ENCODE results near the gene ERCC1. TPM values are rescaled to one million over a fixed set of nuclear protein-coding genes. Genes with fewer than 3 reads are reported as not detected.

ERCC1 gene
- total RNA-seq (2014; rRNA removed; shearing (Covaris generic); ENCODE audit: low replicate concordance): 121 and 175 TPM in 2 replicates

DNA sequence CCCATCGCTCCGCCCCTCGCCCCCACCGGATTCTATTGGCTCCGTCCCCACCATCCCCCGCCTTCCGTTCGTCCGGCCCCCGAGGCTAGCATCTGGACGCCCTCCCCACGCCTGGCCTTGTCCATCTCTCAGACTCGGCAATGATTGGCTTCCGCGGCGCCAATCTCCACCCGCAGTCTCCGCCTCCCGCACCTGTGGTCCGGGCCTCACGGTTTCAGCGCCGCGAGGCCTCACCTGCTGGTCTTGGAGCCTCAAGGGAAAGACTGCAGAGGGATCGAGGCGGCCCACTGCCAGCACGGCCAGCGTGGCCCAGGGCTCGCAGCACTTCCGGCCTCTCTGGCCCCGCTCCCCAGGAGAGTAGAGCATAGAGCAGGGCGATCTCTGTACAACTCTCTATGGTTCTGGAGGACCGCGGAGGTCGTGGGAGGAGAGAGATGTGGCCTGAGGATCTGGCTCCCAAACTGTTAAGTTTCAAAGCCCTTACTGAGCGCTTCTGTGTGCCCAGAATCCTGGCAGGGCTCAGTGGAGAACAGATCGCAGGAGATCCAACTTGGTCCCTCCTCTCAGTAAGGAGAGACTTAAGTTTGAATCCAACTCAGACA is at the start of gene ERCC1:
Gene ERCC1, minus strand, starts transcription at position 329 of the 602 bp plus-strand sequence. CDS start 543 bp downstream, outside the sequence.
- H3K4me1 ChIP-seq (ENCODE audit: low read length): peaks cover 45% of the 10 kb centered on the region
- H3K9me3 ChIP-seq (ENCODE audit: low read length): no peaks in the 10 kb centered on the region
- no peaks in the 10 kb centered on the region for H3K27me3 ChIP-seq (ENCODE audit: low read length)
- peak within 1 kb of the TSS; percentile 89 for H3K27ac ChIP-seq (ENCODE audit: low read length)
- H3K4me2 ChIP-seq (ENCODE audit: low read depth, low read length, poor library complexity, severe bottlenecking): peak within 1 kb of the TSS; percentile 100
- no peaks in the 10 kb centered on the region for H3K36me3 ChIP-seq (ENCODE audit: insufficient read depth, low read length)
- no peaks in the 10 kb centered on the region for H4K20me1 ChIP-seq (ENCODE audit: insufficient read depth, low read depth, low read length)
- H3K4me3 ChIP-seq (ENCODE audit: low read length): peak within 1 kb of the TSS; percentile 94
- peaks cover 14% of the 10 kb centered on the region for H3K79me2 ChIP-seq (ENCODE audit: low read length)
- peak; percentile 99 for DNase-seq
- no peaks in the 10 kb centered on the region for H3K9me2 ChIP-seq (replicated peaks; ENCODE audit: insufficient read depth, low read length)
- H3K9ac ChIP-seq (ENCODE audit: low read length): peak within 1 kb of the TSS; percentile 97
- peak within 1 kb of the TSS; percentile 78 for H2AFZ ChIP-seq (ENCODE audit: low read length)

DNA sequence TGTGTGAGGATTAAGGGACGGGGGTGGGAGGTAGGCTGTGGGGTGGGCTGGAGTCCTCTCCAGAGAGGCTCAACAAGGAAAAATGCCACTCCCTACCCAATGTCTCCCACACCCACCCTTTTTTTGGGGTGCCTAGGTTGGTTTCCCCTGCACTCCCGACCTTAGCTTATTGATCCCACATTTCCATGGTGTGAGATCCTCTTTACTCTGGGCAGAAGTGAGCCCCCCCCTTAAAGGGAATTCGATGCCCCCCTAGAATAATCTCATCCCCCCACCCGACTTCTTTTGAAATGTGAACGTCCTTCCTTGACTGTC is 49.6 kb upstream of the ERCC1 start:
- DNase-seq: no peak
- Histone ChIP-seq H3K4me2 (ENCODE audit: low read depth, low read length, poor library complexity, severe bottlenecking) (no peak overlapping the region), H3K4me3 (ENCODE audit: low read length) (no peak overlapping the region), H3K27ac (ENCODE audit: low read length) (no peak overlapping the region), H4K20me1 (ENCODE audit: insufficient read depth, low read depth, low read length) (no peaks in the 10 kb centered on the region), H3K79me2 (ENCODE audit: low read length) (0 out of 2 replicates have a peak, but pooled peaks cover 3% of the 10 kb centered on the region), H3K9me3 (ENCODE audit: low read length) (no peaks in the 10 kb centered on the region), H3K36me3 (ENCODE audit: insufficient read depth, low read length) (no peaks in the 10 kb centered on the region), H3K9ac (ENCODE audit: low read length) (no peak overlapping the region), H3K9me2 (replicated peaks; ENCODE audit: insufficient read depth, low read length) (no peaks in the 10 kb centered on the region), H2AFZ (ENCODE audit: low read length) (no peak overlapping the region), H3K27me3 (ENCODE audit: low read length) (no peaks in the 10 kb centered on the region), H3K4me1 (ENCODE audit: low read length) (peaks cover 37% of the 10 kb centered on the region)

DNA sequence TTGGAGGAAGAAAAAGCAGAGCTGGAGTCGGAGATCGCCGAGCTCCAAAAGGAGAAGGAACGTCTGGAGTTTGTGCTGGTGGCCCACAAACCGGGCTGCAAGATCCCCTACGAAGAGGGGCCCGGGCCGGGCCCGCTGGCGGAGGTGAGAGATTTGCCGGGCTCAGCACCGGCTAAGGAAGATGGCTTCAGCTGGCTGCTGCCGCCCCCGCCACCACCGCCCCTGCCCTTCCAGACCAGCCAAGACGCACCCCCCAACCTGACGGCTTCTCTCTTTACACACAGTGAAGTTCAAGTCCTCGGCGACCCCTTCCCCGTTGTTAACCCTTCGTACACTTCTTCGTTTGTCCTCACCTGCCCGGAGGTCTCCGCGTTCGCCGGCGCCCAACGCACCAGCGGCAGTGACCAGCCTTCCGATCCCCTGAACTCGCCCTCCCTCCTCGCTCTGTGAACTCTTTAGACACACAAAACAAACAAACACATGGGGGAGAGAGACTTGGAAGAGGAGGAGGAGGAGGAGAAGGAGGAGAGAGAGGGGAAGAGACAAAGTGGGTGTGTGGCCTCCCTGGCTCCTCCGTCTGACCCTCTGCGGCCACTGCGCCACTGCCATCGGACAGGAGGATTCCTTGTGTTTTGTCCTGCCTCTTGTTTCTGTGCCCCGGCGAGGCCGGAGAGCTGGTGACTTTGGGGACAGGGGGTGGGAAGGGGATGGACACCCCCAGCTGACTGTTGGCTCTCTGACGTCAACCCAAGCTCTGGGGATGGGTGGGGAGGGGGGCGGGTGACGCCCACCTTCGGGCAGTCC is 49.0 kb upstream of the ERCC1 start:
- H2AFZ ChIP-seq (ENCODE audit: low read length): no peak overlapping the region
- 0 out of 2 replicates have a peak, but pooled peaks cover 7% of the 10 kb centered on the region for H3K79me2 ChIP-seq (ENCODE audit: low read length)
- no peak overlapping the region for H3K9ac ChIP-seq (ENCODE audit: low read length)
- no peak overlapping the region for H3K4me3 ChIP-seq (ENCODE audit: low read length)
- H3K27me3 ChIP-seq (ENCODE audit: low read length): no peaks in the 10 kb centered on the region
- no peaks in the 10 kb centered on the region for H4K20me1 ChIP-seq (ENCODE audit: insufficient read depth, low read depth, low read length)
- H3K36me3 ChIP-seq (ENCODE audit: insufficient read depth, low read length): no peaks in the 10 kb centered on the region
- no peaks in the 10 kb centered on the region for H3K9me2 ChIP-seq (replicated peaks; ENCODE audit: insufficient read depth, low read length)
- H3K9me3 ChIP-seq (ENCODE audit: low read length): no peaks in the 10 kb centered on the region
- H3K27ac ChIP-seq (ENCODE audit: low read length): no peak overlapping the region
- H3K4me2 ChIP-seq (ENCODE audit: low read depth, low read length, poor library complexity, severe bottlenecking): no peak overlapping the region
- H3K4me1 ChIP-seq (ENCODE audit: low read length): peaks cover 36% of the 10 kb centered on the region
- no peak for DNase-seq

DNA sequence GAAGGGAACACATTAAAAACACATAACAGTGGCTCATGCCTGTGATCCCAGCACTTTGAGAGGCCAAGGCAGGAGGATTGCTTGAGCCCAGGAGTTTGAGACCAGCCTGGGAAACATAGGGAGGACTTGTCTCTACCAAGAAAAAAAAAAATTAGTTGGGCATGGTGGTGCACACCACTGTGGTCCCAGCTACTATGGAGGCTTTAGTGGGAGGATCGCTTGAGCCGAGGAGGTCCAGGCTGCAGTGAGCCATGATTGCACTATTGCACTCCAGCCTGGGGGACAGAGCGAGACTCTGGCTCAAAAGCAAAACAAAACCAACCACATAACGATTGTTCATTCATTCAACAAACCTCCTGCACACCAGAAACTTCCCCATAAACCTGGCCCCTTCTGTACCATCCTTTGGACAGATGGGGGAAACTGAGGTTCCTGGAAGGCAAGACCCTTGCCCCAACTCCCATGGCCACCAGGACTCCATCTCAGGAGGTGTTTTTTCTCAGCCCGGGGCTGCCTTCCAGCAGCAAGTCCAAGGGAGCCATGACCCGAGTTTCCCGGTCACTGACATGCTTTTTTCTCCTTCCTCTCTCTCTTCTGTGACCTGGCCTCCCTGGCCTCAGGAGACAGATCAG is 48.3 kb upstream of the ERCC1 start:
- Histone ChIP-seq H3K9ac (ENCODE audit: low read length) (no peak overlapping the region), H3K36me3 (ENCODE audit: insufficient read depth, low read length) (no peaks in the 10 kb centered on the region), H3K79me2 (ENCODE audit: low read length) (0 out of 2 replicates have a peak, but pooled peaks cover 7% of the 10 kb centered on the region), H3K9me3 (ENCODE audit: low read length) (no peaks in the 10 kb centered on the region), H4K20me1 (ENCODE audit: insufficient read depth, low read depth, low read length) (no peaks in the 10 kb centered on the region), H3K27ac (ENCODE audit: low read length) (no peak overlapping the region), H3K4me1 (ENCODE audit: low read length) (peaks cover 34% of the 10 kb centered on the region), H3K4me2 (ENCODE audit: low read depth, low read length, poor library complexity, severe bottlenecking) (no peak overlapping the region), H3K27me3 (ENCODE audit: low read length) (no peaks in the 10 kb centered on the region), H3K9me2 (replicated peaks; ENCODE audit: insufficient read depth, low read length) (no peaks in the 10 kb centered on the region), H2AFZ (ENCODE audit: low read length) (no peak overlapping the region), H3K4me3 (ENCODE audit: low read length) (no peak overlapping the region)
- no peak for DNase-seq

DNA sequence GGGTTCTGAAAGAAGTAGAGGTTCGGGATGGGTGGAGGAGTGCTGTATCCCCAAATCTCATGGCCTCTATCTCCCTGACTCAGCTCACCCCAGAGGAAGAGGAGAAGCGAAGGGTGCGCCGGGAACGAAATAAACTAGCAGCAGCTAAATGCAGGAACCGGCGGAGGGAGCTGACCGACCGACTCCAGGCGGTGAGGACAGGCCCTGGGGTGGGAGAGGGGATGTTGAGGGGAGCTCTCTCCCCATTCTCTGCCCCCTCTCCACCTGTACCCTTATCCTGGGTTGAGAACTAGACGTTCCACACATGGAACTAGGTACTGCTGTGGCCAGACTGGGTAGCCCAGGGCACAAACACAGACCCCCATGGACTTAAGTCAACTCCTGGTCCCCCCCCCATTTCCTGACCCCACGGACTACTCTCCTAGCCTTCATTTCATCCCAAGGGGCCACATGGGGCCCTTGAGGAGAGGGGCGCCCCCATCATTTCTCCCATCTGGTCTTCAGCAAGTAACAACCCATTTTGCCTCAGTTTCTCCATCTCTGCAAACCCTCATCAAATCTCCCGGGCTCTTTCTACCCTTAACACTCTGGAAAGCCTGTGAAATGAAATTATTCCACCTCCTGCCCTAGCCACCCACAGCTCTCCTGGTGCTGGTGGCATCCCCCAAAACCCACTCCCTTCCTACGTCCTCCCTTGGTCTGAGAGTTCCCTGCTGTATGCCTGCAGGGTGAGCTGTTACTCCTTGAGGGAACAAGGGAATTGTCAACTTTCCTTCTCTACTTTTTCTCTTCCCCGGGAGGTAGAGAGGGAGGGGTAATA is 47.6 kb upstream of the ERCC1 start:
- H3K4me3 ChIP-seq (ENCODE audit: low read length): no peak overlapping the region
- H3K9me3 ChIP-seq (ENCODE audit: low read length): no peaks in the 10 kb centered on the region
- DNase-seq: no peak
- no peaks in the 10 kb centered on the region for H3K9me2 ChIP-seq (replicated peaks; ENCODE audit: insufficient read depth, low read length)
- H3K4me1 ChIP-seq (ENCODE audit: low read length): peaks cover 33% of the 10 kb centered on the region
- no peaks in the 10 kb centered on the region for H4K20me1 ChIP-seq (ENCODE audit: insufficient read depth, low read depth, low read length)
- 0 out of 2 replicates have a peak, but pooled peaks cover 7% of the 10 kb centered on the region for H3K79me2 ChIP-seq (ENCODE audit: low read length)
- no peaks in the 10 kb centered on the region for H3K36me3 ChIP-seq (ENCODE audit: insufficient read depth, low read length)
- no peak overlapping the region for H3K4me2 ChIP-seq (ENCODE audit: low read depth, low read length, poor library complexity, severe bottlenecking)
- no peak overlapping the region for H3K9ac ChIP-seq (ENCODE audit: low read length)
- H3K27ac ChIP-seq (ENCODE audit: low read length): no peak overlapping the region
- no peak overlapping the region for H2AFZ ChIP-seq (ENCODE audit: low read length)
- no peaks in the 10 kb centered on the region for H3K27me3 ChIP-seq (ENCODE audit: low read length)

DNA sequence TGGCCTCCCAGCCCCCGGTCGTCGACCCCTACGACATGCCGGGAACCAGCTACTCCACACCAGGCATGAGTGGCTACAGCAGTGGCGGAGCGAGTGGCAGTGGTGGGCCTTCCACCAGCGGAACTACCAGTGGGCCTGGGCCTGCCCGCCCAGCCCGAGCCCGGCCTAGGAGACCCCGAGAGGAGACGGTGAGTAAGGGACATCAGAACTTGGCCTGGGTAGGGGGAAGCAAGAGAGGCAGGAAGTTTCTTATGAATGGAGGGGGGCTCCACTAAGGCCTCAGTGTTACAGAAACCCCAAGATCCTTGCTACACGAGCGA is 47.0 kb upstream of the ERCC1 start:
- no peak overlapping the region for H3K4me3 ChIP-seq (ENCODE audit: low read length)
- no peaks in the 10 kb centered on the region for H3K9me3 ChIP-seq (ENCODE audit: low read length)
- H4K20me1 ChIP-seq (ENCODE audit: insufficient read depth, low read depth, low read length): no peaks in the 10 kb centered on the region
- no peaks in the 10 kb centered on the region for H3K9me2 ChIP-seq (replicated peaks; ENCODE audit: insufficient read depth, low read length)
- no peaks in the 10 kb centered on the region for H3K27me3 ChIP-seq (ENCODE audit: low read length)
- H3K4me2 ChIP-seq (ENCODE audit: low read depth, low read length, poor library complexity, severe bottlenecking): peak overlapping the region; percentile 88
- no peak for DNase-seq
- peak overlapping the region; percentile 87; the same call in 1 of the 2 replicates for H3K9ac ChIP-seq (ENCODE audit: low read length)
- H3K79me2 ChIP-seq (ENCODE audit: low read length): 0 out of 2 replicates have a peak, but pooled peaks cover 7% of the 10 kb centered on the region
- peaks cover 27% of the 10 kb centered on the region for H3K4me1 ChIP-seq (ENCODE audit: low read length)
- H3K27ac ChIP-seq (ENCODE audit: low read length): no peak overlapping the region
- no peaks in the 10 kb centered on the region for H3K36me3 ChIP-seq (ENCODE audit: insufficient read depth, low read length)
- H2AFZ ChIP-seq (ENCODE audit: low read length): no peak overlapping the region

DNA sequence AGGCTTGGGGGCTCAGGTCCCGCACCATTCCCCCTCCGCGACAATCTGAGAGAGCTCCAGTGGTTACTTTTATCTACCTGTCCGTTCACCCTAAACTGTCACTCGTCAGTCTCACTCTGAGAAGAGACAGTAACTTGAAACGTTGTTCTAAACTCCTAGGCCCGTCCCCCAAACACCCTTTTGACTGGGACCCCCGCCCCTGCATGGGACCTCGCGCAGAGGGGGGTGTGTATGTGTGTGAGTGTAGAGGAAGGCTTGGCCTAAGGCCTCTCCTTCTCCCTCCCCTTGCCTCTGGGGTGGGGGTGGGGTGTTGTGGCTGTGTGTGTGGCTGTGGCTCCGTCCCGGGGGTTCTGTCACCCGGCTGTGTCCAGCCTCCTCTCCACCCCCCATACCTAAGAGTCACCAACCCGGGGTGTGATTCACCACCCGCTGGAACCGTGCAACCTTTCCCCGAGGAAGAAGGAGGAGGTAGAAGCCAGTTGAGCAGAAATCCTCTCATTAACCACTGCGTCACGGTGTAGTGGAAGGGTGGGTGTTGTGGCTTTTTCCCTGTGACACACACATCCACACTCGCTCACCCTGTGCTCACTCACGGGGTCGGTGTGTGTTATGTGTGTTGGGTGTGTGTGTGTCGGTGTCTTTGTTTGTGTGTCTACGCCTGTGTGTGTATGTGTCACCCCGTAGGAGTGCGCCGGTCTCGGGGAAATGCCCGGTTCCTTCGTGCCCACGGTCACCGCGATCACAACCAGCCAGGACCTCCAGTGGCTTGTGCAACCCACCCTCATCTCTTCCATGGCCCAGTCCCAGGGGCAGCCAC is 46.4 kb upstream of the ERCC1 start:
- Histone ChIP-seq H3K4me2 (ENCODE audit: low read depth, low read length, poor library complexity, severe bottlenecking) (peak overlapping the region; percentile 88), H3K27ac (ENCODE audit: low read length) (no peak overlapping the region; the same call in 1 of the 2 replicates), H3K27me3 (ENCODE audit: low read length) (no peaks in the 10 kb centered on the region), H3K36me3 (ENCODE audit: insufficient read depth, low read length) (no peaks in the 10 kb centered on the region), H2AFZ (ENCODE audit: low read length) (no peak overlapping the region), H3K9me3 (ENCODE audit: low read length) (no peaks in the 10 kb centered on the region), H3K9ac (ENCODE audit: low read length) (peak overlapping the region; percentile 87), H3K9me2 (replicated peaks; ENCODE audit: insufficient read depth, low read length) (no peaks in the 10 kb centered on the region), H3K4me1 (ENCODE audit: low read length) (peaks cover 25% of the 10 kb centered on the region), H3K79me2 (ENCODE audit: low read length) (0 out of 2 replicates have a peak, but pooled peaks cover 7% of the 10 kb centered on the region), H3K4me3 (ENCODE audit: low read length) (peak overlapping the region; percentile 88), H4K20me1 (ENCODE audit: insufficient read depth, low read depth, low read length) (no peaks in the 10 kb centered on the region)
- DNase-seq: no peak

Data from Karpas-422 (cell line).